Uterus (tissue), 4 donors: ENCODE results near the gene GGA2. TPM values are rescaled to one million over a fixed set of nuclear protein-coding genes. Genes with fewer than 3 reads are reported as not detected.
"Not testable (repeated sequence)": the region's sequence is repeated elsewhere in the genome, so short reads cannot be mapped to it uniquely, and the experiment has no call there.

Source experiments
- DNase-seq, 2 donors: peaks; one replicate each; pipeline ENCODE4 v3.0.0-alpha.2; 2019 to 2020
- H3K27ac ChIP-seq, 2 donors: fragments of 200-600 bp; sonication (generic); 1 replicate in 1 of 2; 2 replicates in 1 of 2; pipeline ENCODE4 v1.5.1; 2016 to 2018
- H3K27me3 ChIP-seq, 2 donors: fragments of 200-600 bp; sonication (generic); one replicate each; pipeline ENCODE4 v1.5.1; 2018 to 2019; ENCODE audit warnings: control low read depth in 1 of 2
- H3K36me3 ChIP-seq, 2 donors: fragments of 200-600 bp; sonication (generic); one replicate each; pipeline ENCODE4 v1.5.1; 2019; ENCODE audit warnings: control low read depth in 1 of 2
- H3K4me1 ChIP-seq, 2 donors: fragments of 200-600 bp; sonication (generic); one replicate each; pipeline ENCODE4 v1.5.1; 2018 to 2019; ENCODE audit warnings: control low read depth in 1 of 2
- H3K4me3 ChIP-seq, 2 donors: fragments of 200-600 bp; sonication (generic); 1 replicate in 1 of 2; 2 replicates in 1 of 2; pipeline ENCODE4 v1.5.1; 2018 to 2019; ENCODE audit warnings: mild to moderate bottlenecking in 1 of 2
- H3K9me3 ChIP-seq, 2 donors: fragments of 200-600 bp; sonication (generic); one replicate each; pipeline ENCODE4 v1.5.1; 2019; ENCODE audit warnings: control low read depth in 1 of 2
- CTCF ChIP-seq, 4 experiments: fragments of 200-600 bp in 2 of 4; fragments of 450-650 bp in 2 of 4; sonication (generic) in 2 of 4; IDR thresholded peaks; one replicate each; pipeline ENCODE4 v1.5.1; 2016 to 2019; ENCODE audit warnings: antibody characterized with exemption in 4 of 4, mild to moderate bottlenecking in 2 of 4, moderate library complexity in 1 of 4
- POLR2A ChIP-seq, 2 donors: fragments of 450-650 bp; IDR thresholded peaks; one replicate each; pipeline ENCODE4 v1.6.1; 2016; ENCODE audit warnings: antibody characterized with exemption in 2 of 2, mild to moderate bottlenecking in 1 of 2, moderate library complexity in 1 of 2
- intact Hi-C: fragments of 100-400 bp; cut with DNase I; formaldehyde crosslinking; loops from one replicate; pipeline ENCODE4 v1.15.1; 2023; ENCODE audit warnings: low total_unique reads
- total RNA-seq, 4 donors: library from RNA; depleted of rRNA in 3 of 4; stranded (reverse); fragments of >200 nt in 3 of 4; gene quantifications; one replicate each; pipeline versions ENCODE4 v1.1.0 to v1.2.4, GENCODE V29; 2014 to 2023
- donor health status: DM: yes; HTN: yes; CAD: no.

The GGA2 gene
- total RNA-seq, 4 donors from 2014 or later = 54.8 to 96.0 (median 72.7) TPM

- H3K36me3 ChIP-seq = no peaks in the 10 kb centered on the region
These were observed 24.5 kb downstream of the GGA2 start for GRCh38 chr16:23485841-23486240.

GRCh38 chr16:23485257-23485614 lies 25.1 kb downstream of the GGA2 start:
- Histone ChIP-seq H3K27ac (no peak overlapping the region), H3K36me3 (no peaks in the 10 kb centered on the region), H3K4me3 (no peak overlapping the region), H3K4me1 (no peaks in the 10 kb centered on the region), H3K9me3 (no peaks in the 10 kb centered on the region), H3K27me3 (no peaks in the 10 kb centered on the region)
- DNase-seq = no peak
- TF ChIP-seq CTCF (IDR thresholded peaks at IDR 0.05) = no peak
- TF ChIP-seq POLR2A (IDR thresholded peaks at IDR 0.05) = no peak
- intact Hi-C loops = no loop called here

More at GRCh38 chr16:23485841-23486240, 24.5 kb downstream of the GGA2 start:
- DNase-seq = no peak
- intact Hi-C loops = no loop called here
- TF ChIP-seq CTCF (IDR thresholded peaks at IDR 0.05) = no peak
- H3K9me3 ChIP-seq = no peaks in the 10 kb centered on the region
- H3K4me1 ChIP-seq = no peaks in the 10 kb centered on the region
- H3K27me3 ChIP-seq = no peaks in the 10 kb centered on the region
- H3K4me3 ChIP-seq = no peak overlapping the region
- no peak overlapping the region for H3K27ac ChIP-seq

GRCh38 chr16:23484510-23485256 lies 25.6 kb downstream of the GGA2 start:
- no peaks in the 10 kb centered on the region for H3K9me3 ChIP-seq
- DNase-seq = no peak

GRCh38 chr16:23483492-23483891 lies 26.8 kb downstream of the GGA2 start:
- H3K27ac ChIP-seq, H3K4me1 ChIP-seq, H3K27me3 ChIP-seq, H3K9me3 ChIP-seq, DNase-seq, H3K4me3 ChIP-seq, intact Hi-C loops, H3K36me3 ChIP-seq: not testable (repeated sequence)

More at GRCh38 chr16:23484510-23485256, 25.6 kb downstream of the GGA2 start:
- Histone ChIP-seq H3K4me1 (no peaks in the 10 kb centered on the region), H3K27me3 (no peaks in the 10 kb centered on the region), H3K27ac (no peak overlapping the region), H3K4me3 (no peak overlapping the region), H3K36me3 (no peaks in the 10 kb centered on the region)
- intact Hi-C loops = no loop called here
- TF ChIP-seq CTCF (IDR thresholded peaks at IDR 0.05) (no peak), POLR2A (IDR thresholded peaks at IDR 0.05) (no peak)

- H3K4me1 ChIP-seq = no peaks in the 10 kb centered on the region
- DNase-seq = no peak
- no peak overlapping the region for H3K4me3 ChIP-seq
- H3K27ac ChIP-seq = no peak overlapping the region
- H3K27me3 ChIP-seq = no peaks in the 10 kb centered on the region
- H3K36me3 ChIP-seq = no peaks in the 10 kb centered on the region
- TF ChIP-seq POLR2A (IDR thresholded peaks at IDR 0.05) (no peak), CTCF (IDR thresholded peaks at IDR 0.05) (no peak)
- intact Hi-C loops = no loop called here
- no peaks in the 10 kb centered on the region for H3K9me3 ChIP-seq
These were observed 27.5 kb downstream of the GGA2 start for GRCh38 chr16:23482778-23483177.

GRCh38 chr16:23480257-23480656 lies 30.0 kb downstream of the GGA2 start:
- no peak for DNase-seq
- no peaks in the 10 kb centered on the region for H3K36me3 ChIP-seq

More at GRCh38 chr16:23480257-23480656, 30.0 kb downstream of the GGA2 start:
- intact Hi-C loops = no loop called here
- no peak overlapping the region for H3K4me3 ChIP-seq
- H3K9me3 ChIP-seq = no peaks in the 10 kb centered on the region
- H3K27me3 ChIP-seq = no peaks in the 10 kb centered on the region
- TF ChIP-seq CTCF (IDR thresholded peaks at IDR 0.05) = no peak
- TF ChIP-seq POLR2A (IDR thresholded peaks at IDR 0.05) = no peak
- no peaks in the 10 kb centered on the region for H3K4me1 ChIP-seq
- no peak overlapping the region for H3K27ac ChIP-seq
